NCI-H146 treated with DMSO at 0.1 percent for 48 hours (cell line): ENCODE results near the gene PAGE4.

Experiments
- DNase-seq: peaks from one replicate; lab custom pipeline; 2025; ENCODE audit not compliant: unreplicated experiment; lab: John Stamatoyannopoulos, UW

Gene PAGE4

DNA sequence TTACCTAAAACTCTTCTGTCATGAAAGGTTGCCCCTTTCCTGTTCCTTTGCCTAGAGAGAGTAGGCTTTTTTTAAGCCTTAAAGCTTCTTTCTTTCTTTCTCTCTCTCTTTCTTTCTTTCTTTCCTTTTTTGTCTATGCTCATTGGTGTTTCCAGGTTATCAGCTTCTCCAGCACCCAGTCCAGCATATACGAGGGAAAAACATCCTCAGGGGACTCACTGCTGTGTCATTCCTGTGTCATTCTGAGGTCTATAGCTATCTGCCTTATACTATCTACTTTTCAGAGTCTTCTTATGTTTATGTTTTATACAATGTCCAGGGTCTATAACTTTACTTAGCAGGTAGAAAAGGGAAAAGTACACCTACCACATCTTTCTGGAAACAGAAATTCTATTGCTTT, 39.6 kb downstream of the PAGE4 start:
- DNase-seq = no peak

DNA sequence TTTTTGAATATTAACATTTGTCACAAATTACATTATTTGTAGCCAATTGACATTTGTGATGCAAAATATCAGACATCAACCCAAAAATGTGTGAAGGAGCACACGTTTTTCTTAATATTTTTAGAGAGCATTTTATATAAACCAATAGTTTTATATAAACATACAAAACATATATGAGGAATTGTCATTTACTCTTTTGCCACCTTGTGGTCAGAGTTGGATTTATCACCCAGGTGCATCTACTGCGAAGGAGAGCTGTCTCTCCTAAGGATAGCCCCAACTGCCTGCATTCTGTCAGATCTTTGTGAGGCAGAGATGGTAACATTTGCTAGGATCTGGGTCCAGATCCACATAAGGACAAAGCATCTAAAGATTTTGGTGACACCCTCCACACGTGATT, 47.6 kb downstream of the PAGE4 start:
- DNase-seq = peak; percentile 7

DNA sequence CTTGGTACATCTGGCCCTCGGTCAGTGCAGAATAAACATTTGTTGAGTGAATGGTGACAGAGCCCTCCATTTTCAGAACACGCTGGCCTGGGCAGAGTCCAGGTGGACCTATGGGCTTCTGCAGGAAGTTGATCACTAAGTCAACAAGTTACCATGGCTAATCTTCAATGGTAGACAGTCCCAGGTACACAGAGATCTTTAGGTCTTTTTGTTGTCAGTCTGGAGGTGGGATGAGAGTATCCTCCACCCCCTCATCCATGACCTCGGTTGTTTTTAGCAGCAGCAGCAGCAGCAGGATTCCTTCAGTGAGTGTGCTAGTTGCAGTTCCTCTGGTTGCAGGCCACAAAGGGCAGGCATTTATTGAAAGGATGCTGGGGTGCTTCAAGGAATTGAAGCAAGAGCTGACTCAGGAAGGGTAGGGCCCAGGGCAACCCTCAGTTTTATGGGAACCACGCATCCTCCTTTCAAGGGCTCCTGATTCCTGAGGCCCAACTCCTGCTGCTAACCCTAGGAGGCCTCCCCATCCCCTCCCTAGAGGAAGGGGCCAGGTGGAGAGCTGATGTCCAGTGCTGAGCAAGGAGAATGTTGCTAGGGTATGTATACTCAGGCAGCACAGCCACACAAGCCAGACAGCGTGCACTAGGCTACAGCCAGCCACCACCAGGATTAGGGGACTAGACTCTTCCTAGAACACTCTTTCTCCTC, 48.4 kb downstream of the PAGE4 start:
- DNase-seq = no peak

DNA sequence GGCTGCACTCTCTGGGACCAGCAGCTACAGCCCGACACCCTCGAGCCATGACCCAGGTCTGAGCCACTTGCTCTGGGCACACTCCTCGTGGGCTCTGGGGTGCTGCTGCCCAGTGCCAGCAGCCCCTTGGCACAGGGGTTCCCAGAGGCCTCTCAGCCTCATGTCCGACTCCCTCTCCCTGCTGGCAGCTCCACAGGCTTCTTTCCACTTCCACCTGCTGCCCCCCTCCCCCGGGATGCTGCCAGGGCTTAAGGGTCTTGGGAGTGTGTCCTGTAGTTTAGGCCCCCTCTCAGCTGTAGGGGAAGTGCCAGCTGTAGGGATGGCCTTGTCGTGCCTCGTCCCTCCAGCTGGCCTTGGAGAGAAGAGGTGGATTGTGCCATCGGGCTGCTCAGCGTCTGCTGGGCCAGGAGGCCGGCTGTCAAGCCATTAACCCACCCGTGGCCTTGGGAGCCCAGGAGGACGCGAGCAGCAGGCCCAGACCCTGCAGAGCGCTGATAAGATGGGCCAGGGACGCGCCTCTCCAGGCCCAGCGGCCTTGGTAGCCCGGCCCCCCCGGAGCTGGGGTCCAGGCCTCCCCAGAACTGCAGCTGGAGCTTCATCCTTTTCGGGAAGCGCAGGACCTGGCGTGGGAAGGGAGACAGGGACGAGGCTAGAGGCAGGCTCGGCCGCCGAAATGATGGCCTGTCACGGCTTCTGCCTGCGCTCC, 49.2 kb downstream of the PAGE4 start:
- DNase-seq = no peak

DNA sequence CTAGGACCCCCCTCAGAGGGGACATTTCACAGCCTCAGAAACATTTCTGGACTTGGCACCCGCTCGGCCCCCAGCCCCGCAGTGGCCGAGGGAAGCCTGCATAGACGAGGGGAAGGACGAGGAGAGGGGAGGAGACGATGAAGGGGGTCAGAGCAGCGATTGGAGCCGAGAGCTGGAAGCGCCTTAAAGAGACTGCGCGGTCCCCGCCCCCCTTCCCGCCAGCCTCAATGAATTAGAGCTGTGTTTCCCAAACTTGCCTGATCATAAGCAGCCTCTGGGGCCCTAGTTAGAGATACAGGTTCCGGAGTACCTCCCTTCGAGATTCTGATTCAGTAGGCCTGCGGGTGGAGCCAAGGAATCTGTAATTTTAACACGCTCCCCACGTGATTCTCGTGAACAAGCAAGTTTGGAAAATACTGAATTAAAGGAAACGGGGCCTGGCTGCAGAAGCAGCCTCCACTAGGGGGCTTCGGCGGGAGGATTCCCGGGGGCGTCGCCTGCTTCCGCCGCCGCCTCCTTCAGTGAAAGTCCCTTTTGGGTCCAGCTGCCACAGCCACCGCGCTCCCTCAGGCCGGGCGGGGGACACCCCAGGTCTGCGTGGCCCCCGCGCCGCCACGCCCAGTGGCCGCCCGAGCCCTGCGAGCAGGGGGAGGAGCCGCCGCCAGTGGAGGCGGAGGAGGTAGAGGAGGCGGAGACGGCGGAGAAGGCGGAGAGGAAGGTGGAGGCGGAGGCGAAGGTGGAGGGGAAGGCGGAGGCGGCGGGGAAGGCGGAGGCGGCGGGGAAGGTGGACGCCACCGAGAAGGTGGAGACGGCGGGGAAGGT, 49.9 kb downstream of the PAGE4 start, which contains the start of gene USP27X:
Gene USP27X, plus strand, starts transcription at position 651 of the 822 bp plus-strand sequence. CDS start 824 bp downstream, outside the sequence.
- peak; percentile 74 for DNase-seq

DNA sequence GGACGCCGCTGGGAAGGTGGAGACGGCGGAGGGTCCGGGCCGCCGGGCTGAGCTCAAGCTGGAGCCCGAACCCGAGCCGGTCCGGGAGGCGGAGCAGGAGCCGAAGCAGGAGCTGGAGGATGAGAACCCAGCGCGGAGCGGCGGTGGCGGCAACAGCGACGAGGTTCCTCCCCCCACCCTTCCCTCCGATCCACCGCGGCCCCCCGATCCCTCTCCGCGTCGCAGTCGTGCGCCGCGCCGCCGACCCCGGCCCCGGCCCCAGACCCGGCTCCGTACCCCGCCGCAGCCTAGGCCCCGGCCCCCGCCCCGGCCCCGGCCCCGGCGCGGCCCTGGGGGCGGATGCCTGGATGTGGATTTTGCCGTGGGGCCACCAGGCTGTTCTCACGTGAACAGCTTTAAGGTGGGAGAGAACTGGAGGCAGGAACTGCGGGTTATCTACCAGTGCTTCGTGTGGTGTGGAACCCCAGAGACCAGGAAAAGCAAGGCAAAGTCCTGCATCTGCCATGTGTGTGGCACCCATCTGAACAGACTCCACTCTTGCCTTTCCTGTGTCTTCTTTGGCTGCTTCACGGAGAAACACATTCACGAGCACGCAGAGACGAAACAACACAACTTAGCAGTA, 50.7 kb downstream of the PAGE4 start:
- DNase-seq = no peak

DNA sequence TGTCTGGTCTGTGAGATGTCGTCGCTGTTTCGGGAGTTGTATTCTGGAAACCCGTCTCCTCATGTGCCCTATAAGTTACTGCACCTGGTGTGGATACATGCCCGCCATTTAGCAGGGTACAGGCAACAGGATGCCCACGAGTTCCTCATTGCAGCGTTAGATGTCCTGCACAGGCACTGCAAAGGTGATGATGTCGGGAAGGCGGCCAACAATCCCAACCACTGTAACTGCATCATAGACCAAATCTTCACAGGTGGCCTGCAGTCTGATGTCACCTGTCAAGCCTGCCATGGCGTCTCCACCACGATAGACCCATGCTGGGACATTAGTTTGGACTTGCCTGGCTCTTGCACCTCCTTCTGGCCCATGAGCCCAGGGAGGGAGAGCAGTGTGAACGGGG, 51.6 kb downstream of the PAGE4 start:
- DNase-seq = no peak
